ENCODE measurements around the gene KIAA1328. TPM values are rescaled to one million over a fixed set of nuclear protein-coding genes. Genes with fewer than 3 reads are reported as not detected.

The KIAA1328 gene
- total and polyA plus RNA-seq, 9 of the 15 experiments (the other 6 are each of a cell fraction or from before 2014, with no cell fraction given) = 4.0 to 8.6 (median 7.4) TPM

DNA sequence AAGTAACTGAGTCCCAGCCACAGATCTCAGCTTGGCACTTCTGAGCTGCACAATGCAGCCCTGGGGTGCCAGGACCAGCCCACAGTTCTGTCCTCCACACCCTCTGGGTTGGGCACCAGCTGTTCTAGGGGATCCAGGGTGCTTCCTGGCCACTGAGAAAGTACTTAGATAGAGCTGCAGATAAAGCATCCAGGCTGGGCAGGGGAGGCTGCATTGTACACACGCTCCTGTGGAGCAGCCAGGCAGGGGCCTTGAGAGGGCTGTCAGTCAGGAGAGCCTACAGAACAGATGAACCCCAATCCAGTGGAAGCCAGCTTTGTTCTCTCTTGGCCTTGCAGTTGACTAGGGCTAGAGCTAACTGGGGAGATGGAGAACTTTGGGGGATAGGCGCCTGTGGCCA is 104.6 kb downstream of the KIAA1328 start:
- POLR2A ChIA-PET = interaction anchor here (0.5 kb wide), 1 partner anchor 367 kb away, joined by 4 read pairs; no protein-coding TSS in a partner anchor
- H3K4me2 ChIP-seq (ENCODE audit: insufficient read depth, low read length) = no peak overlapping the region
- H3K27me3 ChIP-seq (ENCODE audit: control insufficient read depth in 2 of 2, insufficient read depth in 2 of 2, low read length in 2 of 2) = no peaks in the 10 kb centered on the region
- H3K4me3 ChIP-seq = no peak overlapping the region
- TF ChIP-seq HDAC8 (tag; IDR thresholded peaks at IDR 0.05) (no peak), FOXJ2 (tag; IDR thresholded peaks at IDR 0.05) (no peak), SRSF7 (optimal IDR thresholded peaks at IDR 0.05; ENCODE audit: low read depth, low read length) (no peak), PCBP2 (IDR thresholded peaks at IDR 0.05; ENCODE audit: low read depth, low read length, poor library complexity, severe bottlenecking) (no peak), ZNF79 (CRISPR knock-in tag; IDR thresholded peaks at IDR 0.05; ENCODE audit: low read depth) (no peak), BRD4 (IDR thresholded peaks at IDR 0.05) (no peak), ARNT (IDR thresholded peaks at IDR 0.05) (no peak), ZNF764 (CRISPR knock-in tag; IDR thresholded peaks at IDR 0.05; ENCODE audit: low read depth) (no peak), ZNF253 (CRISPR knock-in tag; conservative IDR thresholded peaks at IDR 0.05) (no peak), SMAD2 (IDR thresholded peaks at IDR 0.05; ENCODE audit: low read depth, low read length) (no peak), NR3C1 (CRISPR knock-in tag; IDR thresholded peaks at IDR 0.05) (no peak), PML (IDR thresholded peaks at IDR 0.05; ENCODE audit: low read length) (no peak), MYNN (IDR thresholded peaks at IDR 0.05) (no peak), MYNN (CRISPR knock-in tag; IDR thresholded peaks at IDR 0.05) (no peak), NCOR1 (IDR thresholded peaks at IDR 0.05) (no peak)
- TF ChIP-seq, protein P1, sequence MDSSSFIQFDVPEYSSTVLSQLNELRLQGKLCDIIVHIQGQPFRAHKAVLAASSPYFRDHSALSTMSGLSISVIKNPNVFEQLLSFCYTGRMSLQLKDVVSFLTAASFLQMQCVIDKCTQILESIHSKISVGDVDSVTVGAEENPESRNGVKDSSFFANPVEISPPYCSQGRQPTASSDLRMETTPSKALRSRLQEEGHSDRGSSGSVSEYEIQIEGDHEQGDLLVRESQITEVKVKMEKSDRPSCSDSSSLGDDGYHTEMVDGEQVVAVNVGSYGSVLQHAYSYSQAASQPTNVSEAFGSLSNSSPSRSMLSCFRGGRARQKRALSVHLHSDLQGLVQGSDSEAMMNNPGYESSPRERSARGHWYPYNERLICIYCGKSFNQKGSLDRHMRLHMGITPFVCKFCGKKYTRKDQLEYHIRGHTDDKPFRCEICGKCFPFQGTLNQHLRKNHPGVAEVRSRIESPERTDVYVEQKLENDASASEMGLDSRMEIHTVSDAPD (CRISPR knock-in tag; IDR thresholded peaks at IDR 0.05) = no peak
- TF ChIP-seq, protein P2, sequence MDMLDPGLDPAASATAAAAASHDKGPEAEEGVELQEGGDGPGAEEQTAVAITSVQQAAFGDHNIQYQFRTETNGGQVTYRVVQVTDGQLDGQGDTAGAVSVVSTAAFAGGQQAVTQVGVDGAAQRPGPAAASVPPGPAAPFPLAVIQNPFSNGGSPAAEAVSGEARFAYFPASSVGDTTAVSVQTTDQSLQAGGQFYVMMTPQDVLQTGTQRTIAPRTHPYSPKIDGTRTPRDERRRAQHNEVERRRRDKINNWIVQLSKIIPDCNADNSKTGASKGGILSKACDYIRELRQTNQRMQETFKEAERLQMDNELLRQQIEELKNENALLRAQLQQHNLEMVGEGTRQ (CRISPR knock-in tag; IDR thresholded peaks at IDR 0.05) = no peak
- TF ChIP-seq, protein P3, sequence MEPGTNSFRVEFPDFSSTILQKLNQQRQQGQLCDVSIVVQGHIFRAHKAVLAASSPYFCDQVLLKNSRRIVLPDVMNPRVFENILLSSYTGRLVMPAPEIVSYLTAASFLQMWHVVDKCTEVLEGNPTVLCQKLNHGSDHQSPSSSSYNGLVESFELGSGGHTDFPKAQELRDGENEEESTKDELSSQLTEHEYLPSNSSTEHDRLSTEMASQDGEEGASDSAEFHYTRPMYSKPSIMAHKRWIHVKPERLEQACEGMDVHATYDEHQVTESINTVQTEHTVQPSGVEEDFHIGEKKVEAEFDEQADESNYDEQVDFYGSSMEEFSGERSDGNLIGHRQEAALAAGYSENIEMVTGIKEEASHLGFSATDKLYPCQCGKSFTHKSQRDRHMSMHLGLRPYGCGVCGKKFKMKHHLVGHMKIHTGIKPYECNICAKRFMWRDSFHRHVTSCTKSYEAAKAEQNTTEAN (CRISPR knock-in tag; IDR thresholded peaks at IDR 0.05) = no peak
- H2AFZ ChIP-seq (ENCODE audit: low read depth, low read length) = no peak overlapping the region
- no peaks in the 10 kb centered on the region for H3K4me1 ChIP-seq (replicated peaks in 1 of 2; ENCODE audit: control insufficient read depth in 2 of 2, insufficient read depth in 2 of 2, low read length in 2 of 2)
- no peak for FAIRE-seq
- BruUV-seq (replicated peaks) = no TSS peak
- in situ Hi-C loops (cut with MboI) (loop anchor here (25.0 kb wide), 1 partner anchor 554 kb away; no protein-coding TSS in a partner anchor), intact Hi-C loops (cut with micrococcal nuclease) (no loop called here)
- H4K20me1 ChIP-seq (replicated peaks; ENCODE audit: control insufficient read depth, insufficient read depth, low read length) = no peaks in the 10 kb centered on the region
- ATAC-seq = peak; percentile 63
- H3K79me2 ChIP-seq (ENCODE audit: control insufficient read depth, insufficient read depth, low read length) = no peaks in the 10 kb centered on the region
- no peaks in the 10 kb centered on the region for H3K9me1 ChIP-seq (ENCODE audit: control insufficient read depth, insufficient read depth, low read length)
- H3K36me3 ChIP-seq (ENCODE audit: control insufficient read depth, insufficient read depth, low read length) = no peaks in the 10 kb centered on the region
- 14% methylated on average over 2 of the region's 2 CpGs for WGBS (ENCODE audit: insufficient coverage, low coverage, missing lambda C conversion rate)
- CTCF ChIA-PET (ENCODE audit: low intra/inter-chr PET ratio) = no interaction called here
- no peak overlapping the region for H3K27ac ChIP-seq (ENCODE audit: extremely low read depth, low read depth, low read length)
- no peak for DNase-seq (ENCODE audit: extremely low read depth in 1 of 4, low spot score in 3 of 4)
- no peaks in the 10 kb centered on the region for H3K9me3 ChIP-seq (replicated peaks; ENCODE audit: control insufficient read depth, insufficient read depth, low read depth, low read length)
- no peak overlapping the region for H3K9ac ChIP-seq (ENCODE audit: insufficient read depth in 1 of 2, low read depth in 2 of 2, low read length in 2 of 2)

Measured in K562 (cell line).